ENCODE measurements around the gene REG3G.

The REG3G gene

DNA sequence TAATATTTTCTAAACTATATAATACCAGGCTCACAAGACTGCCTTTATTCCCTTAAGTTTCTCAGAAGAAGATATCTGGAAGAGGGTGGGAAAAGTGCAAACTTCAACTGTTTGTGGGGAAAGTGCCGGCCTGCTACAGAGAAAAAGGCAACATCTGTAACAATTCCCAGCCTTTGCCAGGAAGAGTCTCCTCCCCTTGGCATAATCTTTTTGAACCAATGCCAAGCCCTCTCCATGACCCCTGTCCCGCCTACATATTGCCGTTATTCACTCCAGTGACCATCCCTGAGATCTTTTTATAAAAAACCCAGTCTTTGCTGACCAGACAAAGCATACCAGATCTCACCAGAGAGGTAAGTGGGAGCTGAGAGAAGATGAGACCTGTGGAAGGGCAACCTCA, at the start of gene REG3G:
Gene REG3G (plus strand): TSS at position 282 of the 400 bp plus-strand sequence. CDS start 392 bp downstream, outside the sequence.
- peak; percentile 63 for DNase-seq (ENCODE audit: low spot score)

DNA sequence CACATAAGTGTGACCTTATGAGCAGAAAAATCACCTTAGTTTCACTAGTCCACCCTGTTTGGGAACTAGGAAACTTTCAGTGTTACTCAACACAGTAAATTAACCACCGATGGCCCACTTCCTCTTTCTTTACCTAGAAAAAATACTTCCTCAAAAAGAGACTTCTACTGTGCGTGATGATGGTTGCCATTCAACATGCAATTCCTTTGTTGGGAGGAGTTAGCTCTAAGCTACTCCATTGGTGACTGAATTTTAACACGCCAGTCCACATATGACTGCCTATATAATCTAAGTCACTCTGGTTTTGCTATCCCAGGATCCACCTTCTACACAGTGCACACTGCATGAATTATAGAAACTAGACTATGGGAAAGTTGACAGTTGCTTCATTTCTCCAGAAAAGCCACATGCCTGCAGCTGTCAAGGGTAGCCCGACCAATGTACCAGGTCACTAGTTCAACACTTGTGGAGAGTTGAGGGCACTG, 47.8 kb upstream of the REG3G start:
- no peak for DNase-seq (ENCODE audit: low spot score)

- no peak for DNase-seq (ENCODE audit: low spot score)
Observed at GRCh38 chr2:78978340-78978739, 47.2 kb upstream of the REG3G start.

DNA sequence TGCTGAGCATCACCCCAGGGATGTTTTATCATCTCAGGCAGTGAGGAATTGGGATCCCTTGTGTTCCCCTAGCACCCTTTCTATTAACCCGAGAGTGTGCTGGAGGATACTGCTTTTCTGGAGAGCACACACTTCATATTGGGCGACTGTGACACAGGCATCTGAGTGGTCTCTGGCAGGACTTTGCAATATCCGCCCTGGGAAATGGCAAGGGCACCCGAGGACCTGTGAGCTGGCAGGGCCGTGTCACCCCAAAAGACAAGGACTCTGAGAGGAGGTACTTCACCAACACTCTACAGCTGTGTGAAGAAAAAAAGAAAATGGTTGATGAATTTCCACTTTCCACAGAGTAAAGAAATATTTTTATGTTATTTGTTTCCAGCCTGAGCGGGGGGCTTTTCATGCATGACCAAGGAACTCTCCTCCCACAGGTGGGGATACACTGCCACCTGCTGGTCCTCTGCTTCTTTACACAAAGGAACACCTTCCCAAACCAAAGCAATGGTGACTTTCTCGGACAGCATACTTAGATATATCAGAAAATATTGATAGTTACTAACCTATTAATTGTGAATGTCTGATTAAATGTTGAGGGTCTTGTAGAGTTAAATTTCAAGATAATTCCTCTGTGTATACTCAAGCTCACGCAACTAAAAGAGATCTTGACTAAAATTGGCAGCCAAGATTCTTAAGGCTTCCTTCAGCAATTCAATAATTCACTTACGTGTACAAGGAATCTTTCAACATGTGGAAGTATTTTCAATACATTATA, 45.9 kb upstream of the REG3G start:
- peak; percentile 28 for DNase-seq (ENCODE audit: low spot score)

GRCh38 chr2:78980152-78980465, 45.4 kb upstream of the REG3G start:
- DNase-seq (ENCODE audit: low spot score), result no peak

GRCh38 chr2:78980871-78981270, 44.6 kb upstream of the REG3G start:
- DNase-seq (ENCODE audit: low spot score), result no peak

DNA sequence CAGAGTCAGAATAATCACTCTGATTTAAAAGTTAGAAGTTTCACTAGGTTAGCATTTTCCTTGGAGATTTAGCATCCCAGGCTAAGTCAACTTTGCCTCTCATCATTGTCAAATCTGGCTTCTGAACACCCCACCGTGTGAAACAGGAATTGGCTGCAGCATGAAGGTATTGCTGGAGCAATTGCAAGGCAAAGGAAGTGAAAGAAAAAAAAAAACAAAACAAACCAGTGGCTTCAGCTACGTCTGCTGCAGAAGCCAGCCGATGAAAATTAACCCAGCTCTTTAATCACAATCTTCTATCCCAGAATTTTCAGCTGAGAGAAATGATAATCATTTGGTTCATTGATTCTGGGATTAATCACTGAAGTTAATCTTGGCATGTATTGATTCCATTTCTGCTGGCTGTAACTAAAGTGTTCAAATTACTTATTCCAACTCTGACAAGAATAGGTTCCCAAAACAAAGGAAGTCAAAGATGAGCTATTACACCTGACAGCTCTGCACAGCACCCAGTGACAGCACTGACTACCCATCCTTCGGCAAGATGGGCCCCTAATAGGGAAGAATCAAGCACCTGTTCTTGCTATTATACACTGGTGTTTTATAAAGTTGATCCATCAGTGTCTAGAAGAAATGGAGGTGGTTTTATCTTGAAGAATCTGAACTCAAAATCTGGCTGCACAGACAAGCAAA, 42.7 kb upstream of the REG3G start:
- DNase-seq (ENCODE audit: low spot score), result no peak

GRCh38 chr2:78984386-78984785, 41.1 kb upstream of the REG3G start:
- DNase-seq (ENCODE audit: low spot score), result no peak

- no peak for DNase-seq (ENCODE audit: low spot score)
Observed at GRCh38 chr2:78985558-78985957, 39.9 kb upstream of the REG3G start.

DNA sequence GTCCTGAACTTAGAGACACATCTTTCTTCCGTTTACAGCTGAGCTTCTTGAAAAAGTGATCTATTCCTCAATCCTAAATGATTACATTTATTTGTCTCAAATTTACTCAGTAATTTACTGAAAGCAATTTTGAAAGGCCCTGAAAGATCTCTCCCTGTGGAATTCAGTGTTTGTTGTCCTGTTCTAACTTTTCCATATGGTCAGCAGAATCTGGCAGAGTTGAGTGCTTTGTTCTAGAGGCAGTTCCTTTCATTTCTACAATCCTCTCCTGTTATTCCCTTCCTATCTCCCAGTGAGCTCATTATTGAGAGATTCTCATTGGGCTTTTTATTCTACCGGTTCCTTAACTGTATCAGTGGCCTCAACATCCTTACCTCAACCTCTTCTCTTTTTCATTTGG, 36.5 kb upstream of the REG3G start:
- DNase-seq (ENCODE audit: low spot score), result no peak

DNA sequence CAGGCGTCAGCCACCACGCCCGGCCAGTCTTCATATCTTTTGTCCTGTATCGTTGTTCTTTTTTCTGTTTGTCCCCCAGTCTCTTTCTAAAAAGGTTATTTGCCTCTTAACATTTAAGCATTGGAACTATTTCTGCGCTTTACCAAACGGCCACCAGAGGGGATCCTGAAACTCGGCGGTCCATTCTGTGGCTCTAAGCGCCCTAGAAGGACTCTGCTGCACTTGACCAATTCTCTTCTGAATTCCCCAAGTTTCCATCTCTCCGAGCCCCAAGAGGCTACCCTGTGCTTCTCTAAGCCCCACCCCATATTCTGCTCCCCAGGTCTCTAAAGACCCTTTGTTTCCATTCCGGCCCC, 33.1 kb upstream of the REG3G start:
- DNase-seq (ENCODE audit: low spot score), result peak; percentile 24

DNA sequence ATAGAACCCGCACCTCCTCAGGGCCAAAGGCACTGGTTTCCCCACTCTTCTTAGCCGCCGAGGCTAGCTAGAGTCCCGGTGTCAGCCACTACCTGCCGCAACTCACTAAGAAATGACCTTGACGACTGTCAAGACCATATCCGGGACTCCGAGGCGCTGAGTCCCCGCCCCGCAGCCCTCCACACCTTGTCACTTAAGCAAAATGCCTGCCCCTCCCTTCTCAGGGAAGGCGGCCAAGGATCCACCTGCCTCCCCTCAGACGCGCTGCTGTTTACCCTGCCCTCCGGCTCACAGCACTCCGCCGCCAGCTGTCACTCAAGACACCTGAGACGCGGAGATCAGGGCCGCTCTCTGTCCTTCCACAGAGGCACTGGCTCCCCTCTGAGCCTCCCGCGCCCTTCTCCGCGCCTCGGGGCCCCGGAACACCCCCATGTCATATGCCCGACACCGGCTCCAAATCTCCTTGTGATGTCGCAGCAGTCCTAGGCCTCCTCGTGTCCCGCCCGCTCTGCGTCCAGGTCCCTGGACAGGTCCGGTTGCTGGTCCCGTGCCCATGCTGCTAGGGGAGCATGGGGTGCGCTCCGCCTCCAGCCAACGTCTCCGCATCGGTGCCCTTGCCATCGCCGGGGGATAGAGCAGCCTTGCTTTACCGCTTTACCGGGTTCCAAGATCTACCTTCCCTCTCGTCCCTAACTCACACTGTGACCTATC, 32.5 kb upstream of the REG3G start:
- no peak for DNase-seq (ENCODE audit: low spot score)

- DNase-seq (ENCODE audit: low spot score), result no peak
Observed at GRCh38 chr2:78993518-78994148, 31.9 kb upstream of the REG3G start.

DNA sequence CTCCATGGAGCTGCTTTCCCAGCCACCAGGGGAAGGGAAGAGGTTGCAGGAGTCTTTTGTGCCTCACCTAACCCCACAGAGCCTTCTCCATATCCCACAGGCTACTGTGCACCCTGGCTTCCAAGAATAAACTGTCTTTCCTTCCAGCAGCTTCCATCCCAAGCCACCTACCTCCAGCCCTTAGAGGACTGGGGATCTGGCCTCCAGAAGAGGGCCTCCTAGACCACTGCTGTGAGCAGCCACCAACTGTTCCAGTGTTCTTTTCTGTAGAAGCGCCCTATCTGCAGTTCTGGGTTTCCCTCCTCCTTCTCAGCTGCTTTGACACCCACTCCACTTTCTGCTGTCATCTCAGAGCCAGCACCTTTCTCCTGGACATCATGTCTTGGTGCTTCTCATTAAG, 30.7 kb upstream of the REG3G start:
- no peak for DNase-seq (ENCODE audit: low spot score)

DNA sequence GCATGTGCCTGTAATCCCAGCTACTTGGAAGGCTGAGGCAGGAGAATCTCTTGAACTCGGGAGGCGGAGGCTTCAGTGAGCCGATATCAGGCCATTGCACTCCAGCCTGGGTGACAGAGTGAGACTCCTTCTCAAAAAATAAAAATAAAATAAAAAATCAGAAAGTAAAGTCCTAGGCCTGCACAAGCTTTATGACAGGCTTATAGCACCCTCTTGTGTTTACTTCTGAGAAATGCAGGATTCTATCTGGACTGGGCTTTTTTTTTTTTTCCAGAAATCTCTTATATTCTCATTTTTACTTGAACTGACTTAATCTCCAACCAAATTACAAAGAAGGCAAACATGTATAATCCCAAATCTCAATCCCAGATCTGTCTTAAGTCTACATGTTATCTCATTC, 26.1 kb upstream of the REG3G start:
- peak; percentile 19 for DNase-seq (ENCODE audit: low spot score)

GRCh38 chr2:79000008-79000576, 25.4 kb upstream of the REG3G start:
- DNase-seq (ENCODE audit: low spot score), result no peak

- no peak for DNase-seq (ENCODE audit: low spot score)
Observed at GRCh38 chr2:79001285-79001684, 24.2 kb upstream of the REG3G start.

DNA sequence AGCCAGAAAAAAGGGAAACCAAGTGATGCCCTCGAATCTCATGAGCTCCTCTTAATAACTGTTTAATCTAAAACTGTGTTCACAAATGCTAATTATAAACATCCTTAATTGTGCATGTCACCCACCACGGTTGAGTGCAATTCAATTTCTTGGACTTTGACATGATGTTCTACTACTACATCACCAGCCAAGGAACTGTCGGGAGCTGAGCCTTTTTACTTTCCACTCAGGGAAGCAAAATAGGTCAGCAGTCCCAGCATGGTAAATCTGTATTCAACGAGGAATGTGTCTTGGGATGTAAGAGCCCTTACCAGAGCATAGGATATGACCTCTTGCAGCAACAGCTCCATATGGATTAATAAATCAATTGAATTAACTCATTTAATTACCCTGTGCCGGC, 20.8 kb upstream of the REG3G start:
- no peak for DNase-seq (ENCODE audit: low spot score)

DNA sequence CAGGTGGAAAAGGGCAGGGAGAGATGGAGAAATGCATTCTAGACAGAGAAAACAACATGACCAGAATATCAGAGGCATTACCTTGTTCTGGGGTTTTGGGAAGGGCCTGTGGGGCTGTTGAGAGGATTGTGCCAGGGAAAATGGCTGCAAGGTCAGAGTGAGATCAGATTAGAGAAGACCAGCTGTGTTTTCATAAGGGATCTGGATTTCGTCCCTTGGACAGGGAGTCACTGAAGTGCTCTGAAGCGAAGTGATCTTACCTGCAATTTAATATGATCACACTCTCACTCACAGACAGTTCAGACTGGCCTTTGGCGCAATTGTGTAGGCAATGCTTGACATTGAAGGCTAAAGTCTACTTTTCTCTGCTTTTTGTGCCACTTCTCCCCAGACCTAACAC, 20.3 kb upstream of the REG3G start:
- no peak for DNase-seq (ENCODE audit: low spot score)

DNA sequence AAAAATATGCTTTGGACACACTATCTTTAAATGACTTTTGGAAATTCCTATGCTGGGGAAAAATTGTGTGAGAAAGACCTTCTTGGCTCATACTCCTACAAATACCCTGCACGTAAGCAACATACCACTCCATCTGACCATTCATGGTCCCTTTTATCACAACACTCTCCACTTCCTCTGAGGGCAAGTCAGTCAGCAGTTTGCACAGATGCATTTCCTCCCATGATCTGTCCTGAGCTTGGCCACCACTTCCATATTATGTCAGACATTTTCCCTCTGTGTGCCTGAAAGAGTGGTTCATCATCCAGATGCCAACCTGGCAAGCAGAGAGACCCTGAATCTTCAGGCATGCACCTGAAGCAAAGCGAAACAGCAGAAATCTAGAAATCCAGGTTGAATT, 16.1 kb upstream of the REG3G start:
- no peak for DNase-seq (ENCODE audit: low spot score)

GRCh38 chr2:79011496-79011895, 14.0 kb upstream of the REG3G start:
- DNase-seq (ENCODE audit: low spot score), result no peak

GRCh38 chr2:79013629-79014028, 11.9 kb upstream of the REG3G start:
- no peak for DNase-seq (ENCODE audit: low spot score)
